ENCODE data around the gene HORMAD2. TPM values are rescaled to one million over a fixed set of nuclear protein-coding genes. Genes with fewer than 3 reads are reported as not detected.

The HORMAD2 gene
- total RNA-seq, 4 donors from 2014 or later, result not detected

GRCh38 chr22:30161051-30161469, 80.8 kb downstream of the HORMAD2 start:
- Histone ChIP-seq H3K36me3 (no peaks in the 10 kb centered on the region), H3K4me3 (no peak overlapping the region), H3K27me3 (no peaks in the 10 kb centered on the region), H3K27ac (no peak overlapping the region), H3K9me3 (no peaks in the 10 kb centered on the region), H3K4me1 (peaks cover 0 to 8% (median 0%) of the 10 kb centered on the region in 4 donors)
- TF ChIP-seq POLR2A (IDR thresholded peaks at IDR 0.05) (no peak), EP300 (IDR thresholded peaks at IDR 0.05) (no peak)
- TF ChIP-seq, protein P1, sequence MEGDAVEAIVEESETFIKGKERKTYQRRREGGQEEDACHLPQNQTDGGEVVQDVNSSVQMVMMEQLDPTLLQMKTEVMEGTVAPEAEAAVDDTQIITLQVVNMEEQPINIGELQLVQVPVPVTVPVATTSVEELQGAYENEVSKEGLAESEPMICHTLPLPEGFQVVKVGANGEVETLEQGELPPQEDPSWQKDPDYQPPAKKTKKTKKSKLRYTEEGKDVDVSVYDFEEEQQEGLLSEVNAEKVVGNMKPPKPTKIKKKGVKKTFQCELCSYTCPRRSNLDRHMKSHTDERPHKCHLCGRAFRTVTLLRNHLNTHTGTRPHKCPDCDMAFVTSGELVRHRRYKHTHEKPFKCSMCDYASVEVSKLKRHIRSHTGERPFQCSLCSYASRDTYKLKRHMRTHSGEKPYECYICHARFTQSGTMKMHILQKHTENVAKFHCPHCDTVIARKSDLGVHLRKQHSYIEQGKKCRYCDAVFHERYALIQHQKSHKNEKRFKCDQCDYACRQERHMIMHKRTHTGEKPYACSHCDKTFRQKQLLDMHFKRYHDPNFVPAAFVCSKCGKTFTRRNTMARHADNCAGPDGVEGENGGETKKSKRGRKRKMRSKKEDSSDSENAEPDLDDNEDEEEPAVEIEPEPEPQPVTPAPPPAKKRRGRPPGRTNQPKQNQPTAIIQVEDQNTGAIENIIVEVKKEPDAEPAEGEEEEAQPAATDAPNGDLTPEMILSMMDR (IDR thresholded peaks at IDR 0.05), result no peak
- no peak for DNase-seq (ENCODE audit: low spot score in 2 of 2)

DNA sequence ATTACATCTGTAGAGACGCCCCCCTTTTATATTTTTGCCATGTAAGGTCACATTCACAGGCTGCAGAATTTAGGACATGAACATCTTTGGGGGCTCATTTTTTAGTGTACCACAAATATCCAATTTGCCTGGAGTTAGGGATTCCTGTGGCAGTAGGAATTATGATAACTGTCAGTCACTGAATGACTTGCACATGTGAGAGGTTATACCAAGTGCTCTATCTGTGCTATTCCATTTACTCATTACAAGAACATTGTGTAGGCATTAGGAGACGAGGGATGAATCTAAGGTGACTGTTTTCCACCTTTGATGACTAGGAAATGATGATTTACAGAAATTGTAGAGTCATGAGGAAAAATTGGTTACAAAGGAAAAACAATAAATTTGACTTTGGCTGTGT, 87.0 kb downstream of the HORMAD2 start:
- Histone ChIP-seq H3K27me3 (no peaks in the 10 kb centered on the region), H3K9me3 (no peaks in the 10 kb centered on the region), H3K4me3 (no peak overlapping the region), H3K36me3 (no peaks in the 10 kb centered on the region), H3K4me1 (no peaks in the 10 kb centered on the region), H3K27ac (no peak overlapping the region)
- TF ChIP-seq POLR2A (IDR thresholded peaks at IDR 0.05), result no peak
- TF ChIP-seq, protein P1 (IDR thresholded peaks at IDR 0.05), result no peak
- no peak for TF ChIP-seq EP300 (IDR thresholded peaks at IDR 0.05)
- WGBS, 2 donors, result 59 to 86% methylated on average over 2 of the region's 2 CpGs
- no peak for DNase-seq (ENCODE audit: low spot score in 2 of 2)

DNA sequence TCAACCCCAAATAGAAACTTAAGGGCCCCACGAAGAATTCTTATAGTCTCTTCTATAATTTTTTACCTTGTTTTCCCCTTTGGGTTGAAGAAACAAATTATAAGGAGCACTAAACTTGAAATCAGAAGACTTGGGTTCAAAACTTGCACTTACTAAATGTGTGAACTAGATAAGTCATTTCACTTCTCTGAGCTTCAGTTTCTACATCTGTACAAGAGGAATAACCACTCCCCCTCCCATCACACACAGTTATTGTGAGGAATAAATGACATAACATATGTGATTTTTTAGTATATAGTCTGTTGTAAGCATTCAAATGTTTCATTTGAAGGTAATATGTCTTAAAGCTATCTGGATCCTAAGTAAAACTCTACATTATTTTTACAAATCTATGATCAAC, 87.5 kb downstream of the HORMAD2 start:
- Histone ChIP-seq H3K4me3 (no peak overlapping the region), H3K4me1 (no peaks in the 10 kb centered on the region), H3K9me3 (no peaks in the 10 kb centered on the region), H3K27me3 (no peaks in the 10 kb centered on the region), H3K27ac (no peak overlapping the region), H3K36me3 (no peaks in the 10 kb centered on the region)
- TF ChIP-seq EP300 (IDR thresholded peaks at IDR 0.05) (no peak), POLR2A (IDR thresholded peaks at IDR 0.05) (no peak)
- TF ChIP-seq, protein P1 (IDR thresholded peaks at IDR 0.05), result no peak
- WGBS, 2 donors, result 61 to 86% methylated on average over 1 of the region's 1 CpG
- no peak for DNase-seq (ENCODE audit: low spot score in 2 of 2)

DNA sequence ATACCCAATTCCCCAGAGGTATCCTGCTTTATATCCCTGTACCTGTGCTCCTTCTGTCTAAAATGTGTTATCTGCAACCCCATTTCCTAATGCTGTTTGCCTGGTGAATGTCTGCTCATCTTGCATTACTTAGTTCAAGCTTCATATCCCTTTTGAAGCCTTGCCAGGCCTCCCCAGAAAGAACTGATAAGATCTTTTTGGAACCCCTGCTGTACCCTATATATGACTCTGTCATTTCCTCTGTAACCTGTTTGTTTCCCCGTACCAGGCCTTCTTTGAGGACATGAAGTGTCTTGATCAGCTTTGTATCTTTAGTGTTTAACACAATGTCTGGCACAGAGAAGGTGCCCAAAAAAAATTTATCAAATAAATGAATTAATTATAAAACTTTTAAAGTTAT, 88.7 kb downstream of the HORMAD2 start:
- no peak overlapping the region for H3K4me3 ChIP-seq
- no peaks in the 10 kb centered on the region for H3K27me3 ChIP-seq
- no peaks in the 10 kb centered on the region for H3K4me1 ChIP-seq
- DNase-seq (ENCODE audit: low spot score in 2 of 2), result no peak
- H3K36me3 ChIP-seq, result no peaks in the 10 kb centered on the region
- no peak for TF ChIP-seq EP300 (IDR thresholded peaks at IDR 0.05)
- TF ChIP-seq, protein P1 (IDR thresholded peaks at IDR 0.05), result no peak
- WGBS, 2 donors, result 59 to 61% methylated on average over 1 of the region's 1 CpG
- no peaks in the 10 kb centered on the region for H3K9me3 ChIP-seq
- no peak overlapping the region for H3K27ac ChIP-seq

DNA sequence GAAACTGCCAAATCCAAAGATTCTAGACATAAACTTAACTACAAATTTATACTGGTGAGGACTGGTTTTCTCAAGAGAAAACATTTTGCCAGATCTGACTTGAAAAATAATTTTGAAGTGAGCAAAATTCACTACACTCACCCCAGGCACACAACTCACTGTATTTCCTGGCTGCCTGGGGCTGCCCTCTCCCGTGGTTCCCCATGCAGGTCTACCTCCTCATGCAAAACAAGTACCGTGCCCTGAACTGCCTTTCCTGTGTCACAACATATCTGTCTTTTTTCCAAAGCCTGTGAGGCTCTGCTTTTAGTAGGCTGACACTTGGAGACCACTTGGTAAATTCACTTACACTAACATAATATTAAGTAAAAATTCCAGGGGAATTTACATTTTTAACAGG, 89.9 kb downstream of the HORMAD2 start:
- Histone ChIP-seq H3K4me3 (no peak overlapping the region), H3K27ac (no peak overlapping the region), H3K36me3 (no peaks in the 10 kb centered on the region), H3K9me3 (no peaks in the 10 kb centered on the region), H3K4me1 (no peaks in the 10 kb centered on the region), H3K27me3 (no peaks in the 10 kb centered on the region)
- TF ChIP-seq POLR2A (IDR thresholded peaks at IDR 0.05) (no peak), EP300 (IDR thresholded peaks at IDR 0.05) (no peak)
- TF ChIP-seq, protein P1 (IDR thresholded peaks at IDR 0.05), result no peak
- 63 to 69% methylated on average over 2 of the region's 2 CpGs for WGBS, 2 donors
- DNase-seq (ENCODE audit: low spot score in 2 of 2), result no peak

All from tibial nerve (tissue), 4 donors.